Occipital lobe (tissue), 2 donors: Measurements from ENCODE around the gene WWP2. TPM values are rescaled to one million over a fixed set of nuclear protein-coding genes. Genes with fewer than 3 reads are reported as not detected.
A peak's percentile ranks its signal among the peaks of the same experiment; 100 is the strongest.
"Not testable (repeated sequence)": the region's sequence is repeated elsewhere in the genome, so short reads cannot be mapped to it uniquely, and the experiment has no call there.

Source experiments
- DNase-seq: peaks from one replicate; lab custom pipeline; 2025; lab: John Stamatoyannopoulos, UW
- total RNA-seq: library from RNA; depleted of rRNA; stranded (reverse); fragments of >200 nt; gene quantifications from one replicate; pipeline ENCODE4 v1.2.3, GENCODE V29; 2014

WWP2 gene
- total RNA-seq, 1 donor from 2014 or later, result 15.9 TPM

- no peak for DNase-seq
Observed at GRCh38 chr16:69830534-69831211, 68.5 kb downstream of the WWP2 start.

DNA sequence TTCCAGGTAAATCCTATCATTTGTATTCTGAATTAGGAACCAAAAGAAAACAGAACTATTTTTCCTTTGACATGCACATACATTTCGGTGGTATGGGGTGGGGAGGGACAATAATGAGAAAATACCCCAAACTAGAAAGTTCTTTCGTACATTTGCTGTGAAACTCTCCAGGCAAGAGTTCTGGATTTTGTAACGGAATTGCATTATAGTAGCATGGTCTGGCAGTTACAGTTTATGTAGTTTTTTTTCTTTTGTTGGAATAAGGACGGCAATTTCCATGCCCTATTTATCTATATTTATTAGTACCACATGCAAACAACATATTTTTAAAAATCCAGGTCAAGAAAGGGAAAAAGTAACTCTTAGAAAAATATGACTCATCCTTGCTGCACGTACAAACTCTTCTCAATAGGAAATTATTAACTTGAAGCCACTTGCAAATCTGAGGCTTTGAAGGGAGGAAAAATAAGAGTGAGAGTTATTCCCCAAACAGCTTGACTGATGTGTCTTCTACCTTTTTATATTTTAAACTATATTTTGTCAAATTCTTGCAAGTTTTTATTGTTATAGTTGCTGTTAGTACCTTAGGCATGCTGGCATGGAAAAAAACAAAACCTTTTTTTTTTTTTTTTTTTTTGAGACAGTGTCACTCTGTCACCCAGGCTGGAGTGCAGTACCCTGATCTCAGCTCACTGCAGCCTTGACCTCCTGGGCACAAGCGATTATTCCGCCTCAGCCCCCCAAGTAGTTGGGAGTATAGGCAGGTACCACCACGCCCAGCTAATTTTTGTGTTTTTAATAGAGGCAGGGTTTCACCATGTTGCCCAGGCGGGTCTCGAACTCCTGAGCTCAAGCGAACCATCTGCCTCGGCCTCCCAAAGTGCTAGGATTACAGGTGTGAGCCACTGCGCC lies 69.3 kb downstream of the WWP2 start:
- no peak for DNase-seq

DNA sequence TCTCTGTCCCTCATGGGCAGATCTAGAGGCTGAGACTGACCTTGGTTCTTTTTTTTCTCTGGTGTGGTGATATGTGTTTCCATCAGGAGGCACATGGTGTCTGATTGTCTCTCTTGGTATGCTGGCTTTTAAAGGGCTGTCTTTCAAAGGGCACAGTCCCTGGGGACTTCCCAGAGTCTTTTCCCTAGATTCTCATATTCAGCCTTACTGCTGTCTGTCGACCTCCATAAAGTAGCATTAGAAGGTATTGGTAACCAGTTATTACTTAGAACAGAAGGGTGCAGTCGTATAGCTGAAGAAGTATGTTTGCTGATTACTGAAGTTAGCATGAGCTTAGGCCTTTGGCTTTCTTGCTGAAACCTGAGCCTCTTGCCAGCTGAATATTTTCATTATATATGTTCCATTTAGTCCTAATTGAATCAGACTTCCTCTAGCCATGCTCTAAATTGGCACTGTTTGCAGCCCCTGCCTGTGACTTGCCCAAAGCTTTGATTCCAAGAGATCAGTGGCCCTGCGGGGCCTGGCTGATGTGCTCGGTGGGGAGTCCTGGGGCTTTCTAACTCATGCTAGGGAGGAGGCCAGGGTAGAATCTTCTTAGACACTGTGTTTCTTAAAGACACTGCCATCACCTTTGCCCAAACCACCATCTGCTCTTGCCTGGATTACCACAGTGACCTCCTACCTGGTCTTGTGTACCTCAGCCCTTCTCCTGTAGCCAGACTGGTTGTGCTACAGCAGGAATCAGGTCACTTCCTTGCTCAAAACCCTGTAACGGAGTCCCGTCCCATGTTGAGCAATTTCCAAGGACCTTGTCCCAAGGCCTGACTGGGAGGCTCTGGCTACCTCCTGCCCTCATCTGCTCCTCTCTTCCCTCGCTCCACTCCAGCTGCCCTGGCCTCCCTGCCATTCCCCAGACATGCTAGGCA lies 71.5 kb downstream of the WWP2 start:
- DNase-seq, result no peak

DNA sequence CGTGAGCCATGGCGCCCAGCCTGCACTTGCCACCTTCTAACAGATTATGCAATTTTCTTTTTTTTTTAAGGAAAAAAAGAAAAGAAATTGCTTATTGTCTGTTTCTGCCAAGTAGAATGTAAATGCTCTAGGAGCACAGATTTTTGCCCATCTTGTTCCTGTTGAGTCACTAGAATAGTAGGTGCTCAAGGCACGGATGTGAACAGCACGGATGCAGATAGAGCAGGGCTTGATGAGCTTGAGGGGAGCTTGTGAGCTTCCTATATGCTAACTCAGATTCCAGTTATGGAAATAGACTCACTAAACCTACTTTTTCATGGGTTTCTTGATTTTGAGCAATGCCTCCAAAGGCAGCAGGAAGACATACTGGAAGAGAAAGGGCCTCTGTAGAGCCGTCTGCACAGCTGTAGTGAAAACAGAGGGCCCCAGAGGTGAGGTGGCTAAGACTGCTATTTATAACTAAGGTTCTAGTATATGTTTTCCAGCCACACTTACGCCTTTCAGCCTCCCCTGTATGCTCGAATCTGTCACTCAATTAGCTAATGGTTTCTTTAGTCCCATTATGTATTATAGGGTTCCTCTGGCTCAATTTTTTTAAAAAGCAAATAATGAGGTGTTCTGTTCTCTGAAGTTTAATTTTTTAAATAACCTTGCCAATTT lies 72.8 kb downstream of the WWP2 start:
- DNase-seq, result no peak

DNA sequence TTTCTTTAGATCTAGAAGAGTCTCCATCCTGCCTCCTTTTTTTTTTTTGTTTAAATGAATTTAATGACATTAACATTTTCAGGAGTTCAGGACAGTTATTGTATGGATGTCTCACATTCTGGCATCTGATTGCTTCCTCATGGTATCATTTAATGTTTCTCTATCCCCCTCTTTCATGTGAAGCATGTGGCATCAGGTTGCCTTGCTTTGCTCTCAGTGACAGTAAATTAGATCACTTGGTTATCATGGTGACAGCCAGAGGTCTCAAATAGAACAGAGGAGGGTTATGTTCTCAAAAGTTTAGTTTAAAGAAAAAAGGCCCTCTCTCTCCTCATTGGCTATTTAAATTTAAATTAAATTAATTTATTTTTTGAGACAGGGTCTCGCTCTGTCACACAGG lies 74.1 kb downstream of the WWP2 start:
- no peak for DNase-seq

- no peak for DNase-seq
Observed at GRCh38 chr16:69837380-69837779, 75.2 kb downstream of the WWP2 start.

DNA sequence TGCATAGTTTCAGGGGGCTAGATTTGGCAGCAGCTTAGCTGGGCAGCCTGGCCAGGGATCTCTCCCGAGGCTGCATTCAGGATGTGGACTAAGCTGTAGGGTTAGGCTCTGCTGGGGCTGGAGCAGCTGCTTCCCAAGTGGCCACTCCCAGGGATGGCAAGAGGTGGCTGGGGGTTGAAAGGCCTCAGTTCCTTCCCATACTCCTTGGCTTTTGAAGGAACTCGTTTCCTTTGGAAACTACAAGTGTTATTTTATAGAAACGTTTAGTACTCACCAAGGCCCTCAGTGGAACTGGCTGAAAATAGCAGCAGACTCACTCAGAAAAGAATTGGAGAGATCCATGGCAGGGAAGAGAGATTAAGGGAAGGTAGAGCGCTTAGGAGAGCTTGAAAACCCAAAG lies 76.4 kb downstream of the WWP2 start:
- DNase-seq, result no peak

GRCh38 chr16:69839240-69839688 lies 77.1 kb downstream of the WWP2 start:
- no peak for DNase-seq

DNA sequence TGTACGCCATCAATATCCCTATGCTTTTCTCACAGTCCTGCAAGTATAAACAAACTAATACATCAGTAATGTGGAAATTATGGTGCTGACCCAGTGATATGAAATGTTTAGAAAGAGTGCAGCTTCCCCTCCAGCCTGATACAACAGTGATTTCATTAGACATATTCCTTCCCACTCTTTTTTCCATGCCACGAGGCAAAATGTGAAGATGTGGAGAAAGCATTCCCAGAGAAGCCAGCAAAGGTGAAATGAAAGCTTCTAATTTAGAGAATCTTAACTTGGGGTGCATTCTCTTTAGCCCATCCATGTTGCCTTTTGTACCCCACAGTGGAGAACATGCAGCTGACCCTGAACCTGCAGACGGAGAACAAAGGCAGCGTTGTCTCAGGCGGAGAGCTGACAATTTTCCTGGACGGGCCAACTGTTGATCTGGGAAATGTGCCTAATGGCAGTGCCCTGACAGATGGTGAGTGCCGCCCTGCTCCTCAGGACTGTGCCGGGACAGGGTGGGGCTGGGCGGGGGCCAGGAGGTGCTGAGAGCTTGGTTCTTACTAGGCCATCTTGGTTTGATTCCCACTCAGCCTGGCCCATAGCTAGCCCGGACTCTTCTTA lies 77.8 kb downstream of the WWP2 start:
- peak; percentile 53 for DNase-seq

DNA sequence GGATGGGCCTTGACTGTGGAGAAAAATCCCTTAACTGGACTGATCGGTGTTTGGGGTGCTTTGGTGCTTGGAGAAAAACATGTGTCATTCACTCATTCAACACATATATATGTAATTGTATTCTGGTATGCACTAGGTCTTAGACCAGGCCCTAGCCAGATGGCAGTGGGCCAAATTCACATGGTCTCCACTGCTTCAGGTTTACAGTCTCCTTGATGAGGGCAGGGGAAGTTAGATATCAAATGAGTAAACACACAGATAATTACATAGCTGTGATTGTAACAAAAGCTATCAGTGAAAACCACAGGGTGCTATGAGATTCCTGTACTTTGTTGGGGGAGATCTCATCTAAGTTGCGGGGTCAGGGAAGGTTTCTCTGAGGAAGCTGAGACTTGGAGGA lies 78.8 kb downstream of the WWP2 start:
- no peak for DNase-seq

GRCh38 chr16:69844441-69844840 lies 82.3 kb downstream of the WWP2 start:
- DNase-seq, result no peak

DNA sequence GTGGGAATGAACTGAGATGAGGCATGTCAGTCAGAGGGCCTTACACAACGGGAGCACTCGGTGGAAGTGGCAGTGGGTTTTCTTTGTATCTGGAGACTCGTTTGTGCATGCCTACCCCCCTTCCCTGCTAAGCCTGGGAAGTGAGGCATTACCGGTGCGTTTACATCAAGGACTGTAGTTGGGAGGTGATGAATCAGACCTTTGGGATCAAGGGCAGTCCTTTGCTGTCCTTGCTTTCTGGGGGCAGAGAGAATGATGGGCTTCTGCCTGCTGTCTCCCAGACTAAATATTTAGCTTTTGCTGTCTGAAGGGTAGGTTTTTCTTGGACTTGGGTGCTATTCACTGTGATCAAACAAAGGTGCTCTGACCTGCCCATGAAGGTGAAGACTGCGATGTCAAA lies 83.0 kb downstream of the WWP2 start:
- DNase-seq, result no peak

GRCh38 chr16:69847643-69848042 lies 85.5 kb downstream of the WWP2 start:
- no peak for DNase-seq

DNA sequence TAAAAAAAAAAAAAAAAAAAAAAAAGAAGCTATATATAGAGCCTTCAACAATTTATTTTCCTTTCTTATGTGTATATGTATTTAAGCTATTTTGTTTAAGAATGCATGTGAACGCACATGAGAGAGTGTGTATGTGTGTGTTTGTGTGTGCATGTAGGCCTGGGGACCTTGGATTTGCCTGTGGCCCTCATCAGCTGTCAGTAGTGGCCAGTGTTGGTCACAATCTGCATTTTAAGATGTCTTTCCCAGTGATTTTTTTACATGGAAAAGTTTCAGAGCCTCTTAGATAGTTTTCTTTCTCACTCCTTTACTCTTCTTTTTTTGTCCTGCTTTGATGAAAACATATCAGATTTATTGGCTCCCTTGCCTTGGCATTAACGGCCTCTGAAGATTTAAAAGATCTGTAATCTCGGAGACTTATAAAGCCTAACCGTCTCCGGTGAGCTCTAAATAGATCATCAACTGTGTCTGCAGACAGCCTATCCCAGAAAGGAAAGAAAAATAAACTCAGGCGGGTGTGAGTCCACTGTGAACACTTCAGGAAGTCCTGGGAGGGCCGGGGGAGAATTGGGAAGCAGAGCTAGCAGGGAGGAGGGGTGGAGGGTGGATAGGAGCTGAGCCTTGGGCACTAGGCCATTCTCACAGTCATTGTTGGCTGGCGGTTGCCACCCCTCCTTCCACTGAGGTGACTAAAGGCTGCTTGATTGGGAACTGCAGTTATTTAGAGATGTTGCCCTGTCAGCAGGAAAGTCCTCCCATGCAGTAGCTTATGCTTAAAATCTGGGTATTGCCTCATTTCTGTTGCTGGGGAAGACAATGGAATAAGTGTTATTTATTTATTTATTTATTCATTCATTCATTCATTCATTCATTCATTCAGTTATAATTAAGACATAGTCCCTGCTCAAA lies 86.8 kb downstream of the WWP2 start:
- DNase-seq, result peak; percentile 54

GRCh38 chr16:69851491-69852240 lies 89.5 kb downstream of the WWP2 start:
- no peak for DNase-seq

GRCh38 chr16:69852815-69853214 lies 90.7 kb downstream of the WWP2 start:
- DNase-seq, result no peak

- DNase-seq, result no peak
Observed at GRCh38 chr16:69853481-69853880, 91.3 kb downstream of the WWP2 start.

DNA sequence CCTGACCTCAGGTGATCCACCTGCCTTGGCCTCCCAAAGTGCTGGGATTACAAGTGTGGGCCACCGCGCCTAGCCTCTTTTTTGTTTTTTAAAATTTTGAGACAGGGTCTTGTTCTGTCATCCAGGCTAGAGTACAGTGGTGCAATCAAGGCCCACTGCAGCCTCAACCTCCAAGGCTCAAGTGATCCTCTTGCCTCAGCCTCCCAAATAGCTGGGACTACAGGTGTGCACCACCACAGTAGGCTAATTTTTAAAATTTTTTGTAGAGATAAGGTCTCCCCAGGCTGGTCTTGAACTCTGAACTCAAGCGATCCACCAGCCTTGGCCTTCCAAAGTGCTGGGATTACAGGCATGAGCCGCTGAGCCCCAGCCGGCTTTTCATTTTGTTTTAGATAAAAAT lies 92.6 kb downstream of the WWP2 start:
- DNase-seq, result not testable (repeated sequence)

DNA sequence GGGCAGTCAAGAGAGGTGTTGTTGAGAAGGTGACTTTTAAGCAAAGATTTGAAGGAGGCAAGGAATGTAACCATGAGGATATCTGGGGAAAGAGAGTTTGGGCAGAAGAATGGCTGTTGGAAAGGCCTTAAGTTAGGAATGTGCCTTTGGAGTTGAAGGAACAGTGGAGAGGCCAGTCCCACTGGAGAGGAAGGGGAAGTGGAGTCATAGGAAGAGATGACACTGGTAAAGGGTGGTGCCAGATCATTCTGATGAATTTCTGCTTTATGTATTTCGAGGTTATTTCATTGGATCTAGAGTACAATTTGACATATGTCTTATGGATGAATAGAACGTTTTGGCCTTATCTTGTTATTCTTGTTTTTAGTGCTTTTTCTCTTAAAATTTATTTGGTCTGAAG lies 93.5 kb downstream of the WWP2 start:
- no peak for DNase-seq
